ELR (cell line): Measurements from ENCODE around the gene DDX17.

Experiments
- DNase-seq: peaks from one replicate; pipeline ENCODE4 v3.0.0-alpha.2; 2015; ENCODE audit warnings: low read depth

Gene DDX17

GRCh38 chr22:38448945-38449745 is 57.0 kb downstream of the DDX17 start:
- DNase-seq = no peak

GRCh38 chr22:38446018-38446601 is 60.0 kb downstream of the DDX17 start:
- DNase-seq = no peak

DNA sequence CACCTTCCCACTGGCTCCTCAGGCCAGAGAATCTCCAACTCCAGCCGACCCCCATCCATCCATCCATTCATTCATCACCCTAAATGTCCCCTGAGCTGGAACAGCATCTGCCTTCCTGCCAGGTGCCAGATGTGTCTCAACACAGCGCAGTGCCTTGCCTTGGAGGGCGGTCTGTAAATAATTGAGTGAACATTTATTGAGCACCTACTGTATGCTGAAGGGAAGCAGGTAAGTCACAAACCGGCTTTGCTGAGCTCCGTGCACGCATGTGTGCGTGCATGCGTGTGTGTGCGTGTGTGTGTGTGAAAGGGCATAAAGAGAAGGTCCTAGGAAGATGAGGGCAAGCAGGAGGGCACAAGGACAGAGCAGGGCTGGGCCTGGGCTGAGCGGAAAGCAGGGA is 61.3 kb downstream of the DDX17 start:
- DNase-seq = no peak

DNA sequence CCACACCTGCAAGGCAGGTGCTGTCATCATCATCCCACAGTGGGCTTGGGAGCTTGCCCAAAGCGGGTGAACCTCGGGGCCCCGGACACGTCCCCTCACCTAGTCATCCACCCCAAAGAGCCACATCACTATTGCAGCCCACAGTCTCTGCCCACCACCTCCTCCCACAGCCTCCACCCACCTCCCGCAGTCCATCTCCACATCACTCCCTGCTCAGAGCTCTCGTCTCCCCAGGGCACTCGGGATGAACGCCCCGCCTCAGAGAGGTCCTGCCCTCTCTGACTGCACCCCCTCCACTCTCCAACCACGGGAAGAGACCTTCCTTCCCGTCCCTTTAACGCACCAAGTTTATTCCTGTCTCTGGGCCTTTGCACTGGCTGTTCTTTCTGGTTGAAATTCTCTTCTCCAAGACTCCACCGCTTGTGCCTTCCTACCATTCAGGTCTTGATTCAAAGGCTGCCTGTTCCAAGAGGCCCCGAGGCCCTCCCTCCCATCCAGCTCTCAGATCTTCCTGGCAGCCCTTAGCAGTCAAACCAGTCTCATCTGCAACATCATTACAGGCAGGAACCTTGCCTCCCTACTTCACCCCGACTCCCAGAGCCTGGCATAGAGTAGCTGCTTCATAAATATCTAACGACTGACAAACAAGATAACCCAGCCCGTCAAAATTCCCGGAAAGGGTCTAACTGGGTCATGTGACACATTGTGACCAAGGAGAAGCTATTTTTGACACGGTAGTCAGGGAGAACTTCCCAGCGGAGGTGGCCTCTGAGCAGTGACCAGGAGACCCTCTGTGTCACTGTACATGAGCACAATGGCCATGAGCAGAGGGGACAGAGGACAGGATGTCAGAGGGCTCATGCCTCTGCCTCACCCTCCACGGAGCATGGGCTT is 62.2 kb downstream of the DDX17 start:
- no peak for DNase-seq

DNA sequence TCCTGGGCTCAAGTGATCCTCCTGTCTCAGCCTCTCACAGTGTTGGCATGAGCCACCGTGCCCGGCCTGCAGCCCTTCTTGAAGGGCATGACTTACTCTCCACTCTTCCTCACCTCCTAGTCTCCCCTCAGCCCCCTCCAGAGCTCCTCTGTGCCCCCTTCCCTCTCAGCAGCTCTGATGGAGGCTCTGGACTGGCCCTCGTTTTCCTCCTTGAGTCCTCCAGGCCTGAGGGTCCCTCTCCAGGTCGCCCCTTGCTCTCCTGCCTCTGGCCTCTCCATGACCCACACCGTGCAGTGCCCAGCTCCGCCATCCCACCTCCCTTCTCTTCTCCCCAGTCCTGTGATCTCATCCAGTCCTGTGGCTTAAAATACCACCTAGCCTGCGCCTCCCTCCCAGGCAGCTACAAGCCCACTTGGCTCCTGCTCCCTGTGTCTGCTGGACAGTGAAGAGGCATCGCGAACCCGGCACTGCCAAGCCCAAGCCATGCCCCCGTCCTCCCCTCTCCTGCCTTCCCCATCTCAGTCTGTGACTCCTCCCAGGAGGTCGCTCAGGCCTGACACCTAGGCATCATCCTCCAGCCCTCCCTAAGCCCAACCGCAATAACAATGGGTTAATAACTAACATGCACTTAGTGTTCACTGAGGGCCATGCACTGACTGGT is 63.0 kb downstream of the DDX17 start:
- DNase-seq = no peak

GRCh38 chr22:38441620-38442287 is 64.4 kb downstream of the DDX17 start:
- DNase-seq = no peak

DNA sequence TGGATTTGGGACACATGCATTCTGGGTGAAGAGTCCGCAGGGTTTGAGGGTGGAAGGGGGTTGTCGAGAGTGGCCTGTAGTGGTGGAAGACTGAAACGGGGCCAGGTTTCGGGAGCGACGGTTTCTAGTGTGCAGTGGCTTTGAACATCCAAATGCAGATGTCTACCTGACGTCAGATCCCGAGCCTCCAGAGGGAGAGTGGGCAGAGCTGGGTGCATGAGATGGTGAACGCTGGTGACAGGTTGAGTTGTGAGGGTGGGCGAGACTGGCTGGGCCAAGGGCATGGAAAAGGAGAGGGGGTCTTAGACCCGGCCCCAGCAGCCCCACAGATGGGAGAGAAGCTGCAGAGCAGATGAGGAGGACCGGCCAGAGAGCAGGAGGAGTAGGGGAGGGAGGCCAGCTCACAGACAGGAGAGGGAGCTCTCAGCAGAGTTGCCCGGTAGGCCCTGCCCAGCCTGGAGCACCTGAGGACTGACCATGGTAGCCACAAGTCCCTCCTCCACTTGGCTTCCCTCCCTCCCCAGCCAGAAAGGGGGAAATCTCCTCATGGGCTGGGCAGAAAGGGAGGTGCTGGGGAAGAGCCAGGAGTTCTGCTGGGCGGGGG is 65.3 kb downstream of the DDX17 start:
- no peak for DNase-seq

DNA sequence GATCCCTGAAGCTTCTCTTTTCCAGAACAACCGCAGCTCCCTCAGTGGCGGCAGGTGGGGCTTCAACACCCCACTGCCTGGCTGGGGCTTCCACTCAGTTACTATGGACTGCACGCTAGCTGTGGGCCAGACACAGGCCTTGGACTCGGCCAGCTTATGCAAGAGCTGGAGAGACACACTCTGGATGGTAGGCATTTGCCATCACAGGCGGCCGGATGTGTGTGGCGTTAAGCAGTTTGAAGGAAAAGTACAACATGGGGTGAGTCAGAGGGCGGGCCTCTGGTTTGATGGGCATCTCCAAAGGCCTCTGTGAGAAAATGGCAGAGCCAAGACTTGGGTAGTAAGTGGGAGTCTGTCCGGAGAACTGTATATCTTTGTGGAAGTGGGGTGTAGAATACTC is 68.7 kb downstream of the DDX17 start:
- peak; percentile 18 for DNase-seq

- no peak for DNase-seq
Measured at GRCh38 chr22:38436629-38437395, 69.3 kb downstream of the DDX17 start.

DNA sequence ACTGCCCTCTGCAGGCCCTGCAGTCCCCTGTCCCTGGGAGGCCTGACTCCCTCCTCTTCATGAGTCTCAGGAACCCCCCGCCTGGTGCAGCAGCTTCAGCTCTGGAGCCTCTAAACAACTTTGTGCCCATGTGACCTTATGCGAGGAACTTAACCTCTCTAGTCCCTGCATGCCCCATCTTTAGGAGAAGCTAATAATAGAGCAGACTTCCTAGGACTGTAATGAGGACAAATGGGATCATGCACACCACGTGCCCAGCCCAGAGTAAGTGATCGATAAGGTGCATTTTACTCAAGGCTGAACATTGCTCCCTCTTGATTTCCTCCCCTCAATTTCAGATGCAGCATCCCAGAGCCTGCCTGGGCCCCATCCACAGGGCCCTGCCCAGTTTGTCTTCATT is 70.1 kb downstream of the DDX17 start:
- DNase-seq = no peak

GRCh38 chr22:38435010-38435409 is 71.1 kb downstream of the DDX17 start:
- DNase-seq = no peak

- no peak for DNase-seq
Measured at GRCh38 chr22:38433871-38434270, 72.2 kb downstream of the DDX17 start.
